Neuronal stem cell (in vitro differentiated cells): ENCODE data around the gene HSPA4.
"Not testable (repeated sequence)": the region's sequence is repeated elsewhere in the genome, so short reads cannot be mapped to it uniquely, and the experiment has no call there.

ENCODE experiments used
- DNase-seq: peaks from one replicate; pipeline ENCODE4 v3.0.0-alpha.2; 2013; ENCODE audit warnings: low spot score
- H2AFZ ChIP-seq: one replicate; pipeline ENCODE4 v1.6.1; 2013; ENCODE audit warnings: mild to moderate bottlenecking, low read length, inconsistent platforms
- H2AK5ac ChIP-seq: 2 replicates; pipeline ENCODE4 v1.6.1; 2013; ENCODE audit warnings: low read depth, mild to moderate bottlenecking, inconsistent platforms, low read length, moderate library complexity, mixed read lengths
- H2BK120ac ChIP-seq: 2 replicates; pipeline ENCODE4 v1.6.1; 2013; ENCODE audit warnings: low read depth, mild to moderate bottlenecking, inconsistent platforms, low read length, moderate library complexity, mixed read lengths
- H2BK12ac ChIP-seq: one replicate; pipeline ENCODE4 v1.6.1; 2013; ENCODE audit warnings: low read length, inconsistent platforms
- H2BK15ac ChIP-seq: 2 replicates; pipeline ENCODE4 v1.6.1; 2013; ENCODE audit warnings: mild to moderate bottlenecking, low read length, inconsistent platforms, mixed read lengths
- H2BK5ac ChIP-seq: one replicate; pipeline ENCODE4 v1.6.1; 2013; ENCODE audit warnings: inconsistent platforms, mild to moderate bottlenecking, low read length, moderate library complexity
- H3K14ac ChIP-seq: one replicate; pipeline ENCODE4 v1.6.1; 2013; ENCODE audit warnings: low read length, inconsistent platforms
- H3K18ac ChIP-seq: 2 replicates; pipeline ENCODE4 v1.6.1; 2013; ENCODE audit warnings: low read length, inconsistent platforms
- H3K23ac ChIP-seq: 2 replicates; pipeline ENCODE4 v1.6.1; 2013; ENCODE audit warnings: low read depth, mild to moderate bottlenecking, mixed read lengths, low read length, inconsistent platforms; ENCODE audit not compliant: poor library complexity
- H3K27ac ChIP-seq: replicated peaks from 3 replicates; pipeline ENCODE4 v1.5.1; 2013; ENCODE audit warnings: low read length, inconsistent platforms
- H3K27me3 ChIP-seq, 3 experiments: 2 replicates each; pipeline ENCODE4 v1.6.1; 2013; ENCODE audit warnings: low read length in 3 of 3, mild to moderate bottlenecking in 2 of 3, inconsistent platforms in 1 of 3, low read depth in 1 of 3, mixed read lengths in 1 of 3, moderate library complexity in 1 of 3; ENCODE audit not compliant: control insufficient read depth in 3 of 3, insufficient read depth in 3 of 3
- H3K36me3 ChIP-seq, 2 donors: replicated peaks in 1 of 2; 2 replicates each; pipeline ENCODE4 v1.6.1; 2013; ENCODE audit warnings: low read length in 2 of 2; ENCODE audit not compliant: control insufficient read depth in 2 of 2, insufficient read depth in 2 of 2
- H3K4ac ChIP-seq: 2 replicates; pipeline ENCODE4 v1.6.1; 2013; ENCODE audit warnings: inconsistent platforms, mild to moderate bottlenecking, low read length, moderate library complexity
- H3K4me1 ChIP-seq, 2 donors: 1 replicate in 1 of 2; 2 replicates in 1 of 2; pipeline ENCODE4 v1.6.1; 2013; ENCODE audit warnings: low read length in 2 of 2, low read depth in 1 of 2; ENCODE audit not compliant: control insufficient read depth in 2 of 2, insufficient read depth in 1 of 2
- H3K4me2 ChIP-seq: one replicate; pipeline ENCODE4 v1.6.1; 2013; ENCODE audit warnings: mild to moderate bottlenecking, low read length, inconsistent platforms; ENCODE audit not compliant: insufficient read depth, poor library complexity, severe bottlenecking
- H3K4me3 ChIP-seq, 2 donors: 2 replicates each; pipeline ENCODE4 v1.5.1; 2013; ENCODE audit warnings: low read length in 2 of 2, mild to moderate bottlenecking in 2 of 2, inconsistent platforms in 1 of 2, moderate library complexity in 1 of 2
- H3K79me1 ChIP-seq: one replicate; pipeline ENCODE4 v1.6.1; 2013; ENCODE audit warnings: low read depth, mild to moderate bottlenecking, inconsistent platforms, low read length, moderate library complexity
- H3K9ac ChIP-seq: one replicate; pipeline ENCODE4 v1.6.1; 2013; ENCODE audit warnings: mild to moderate bottlenecking, low read depth, low read length, inconsistent platforms; ENCODE audit not compliant: poor library complexity
- H3K9me3 ChIP-seq, 2 donors: replicated peaks in 1 of 2; 2 replicates each; pipeline versions ENCODE3 to v1.6.1; 2013; ENCODE audit warnings: low read length in 2 of 2, mild to moderate bottlenecking in 2 of 2, inconsistent platforms in 1 of 2, low read depth in 1 of 2, mixed read lengths in 1 of 2, moderate library complexity in 1 of 2; ENCODE audit not compliant: control insufficient read depth in 2 of 2, insufficient read depth in 1 of 2
- H4K8ac ChIP-seq: one replicate; pipeline ENCODE4 v1.6.1; 2013; ENCODE audit warnings: low read depth, mild to moderate bottlenecking, inconsistent platforms, low read length, moderate library complexity
- H4K91ac ChIP-seq: one replicate; pipeline ENCODE4 v1.6.1; 2013; ENCODE audit warnings: low read length, low read depth, mild to moderate bottlenecking, inconsistent platforms; ENCODE audit not compliant: poor library complexity
- WGBS, 2 donors: extraction: QIAGEN DNeasy Blood & Tissue Kit; methylation state at CpG; one replicate each; pipeline ENCODE4 v1.1.7; 2013; ENCODE audit warnings: missing lambda C conversion rate in 2 of 2, mixed read lengths in 1 of 2; ENCODE audit not compliant: insufficient read length in 2 of 2, insufficient replicate concordance in 1 of 2; ENCODE audit errors: extremely low coverage in 2 of 2; 5-methylcytosine and 5-hydroxymethylcytosine counted together

HSPA4 gene

DNA sequence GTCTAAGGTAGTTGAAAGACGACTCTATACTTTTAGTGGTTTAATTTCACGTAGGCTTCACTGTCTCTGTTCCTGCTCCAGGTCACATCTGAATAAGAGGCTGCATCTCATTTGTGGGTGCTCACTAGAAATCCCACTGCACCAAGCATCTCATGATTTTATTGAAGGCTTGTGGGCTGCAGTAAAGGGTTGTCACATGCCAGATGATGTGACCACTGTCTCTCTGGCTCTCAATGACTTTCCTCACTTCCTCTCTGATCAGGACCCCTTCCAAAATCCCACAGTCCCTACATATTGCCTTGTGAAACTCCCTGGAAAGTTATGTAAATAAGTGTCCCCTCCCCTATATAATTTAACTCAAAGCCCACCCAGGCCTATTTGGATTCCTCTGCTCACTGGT is 16.6 kb upstream of the HSPA4 start:
- no peaks in the 10 kb centered on the region for H3K27me3 ChIP-seq
- no peak overlapping the region for H3K4me2 ChIP-seq
- no peak overlapping the region for H2AFZ ChIP-seq
- no peak overlapping the region for H4K91ac ChIP-seq
- H2BK15ac ChIP-seq = no peak overlapping the region
- no peak overlapping the region for H2BK12ac ChIP-seq
- no peak for DNase-seq
- H3K18ac ChIP-seq = no peak overlapping the region
- peaks cover 0 to 11% of the 10 kb centered on the region in 2 donors for H3K4me1 ChIP-seq
- H3K9me3 ChIP-seq = no peaks in the 10 kb centered on the region
- H3K79me1 ChIP-seq = no peaks in the 10 kb centered on the region
- no peak overlapping the region for H2AK5ac ChIP-seq
- WGBS, 2 donors = no CpG with 5 or more reads among the region's 2 CpGs
- no peak overlapping the region for H2BK120ac ChIP-seq
- no peaks in the 10 kb centered on the region for H3K36me3 ChIP-seq
- no peak overlapping the region for H3K4me3 ChIP-seq
- no peak overlapping the region for H3K4ac ChIP-seq
- no peak overlapping the region for H3K9ac ChIP-seq
- H2BK5ac ChIP-seq = no peak overlapping the region
- no peak overlapping the region for H3K14ac ChIP-seq
- no peak overlapping the region for H4K8ac ChIP-seq
- H3K27ac ChIP-seq = no peak overlapping the region
- H3K23ac ChIP-seq = no peak overlapping the region

DNA sequence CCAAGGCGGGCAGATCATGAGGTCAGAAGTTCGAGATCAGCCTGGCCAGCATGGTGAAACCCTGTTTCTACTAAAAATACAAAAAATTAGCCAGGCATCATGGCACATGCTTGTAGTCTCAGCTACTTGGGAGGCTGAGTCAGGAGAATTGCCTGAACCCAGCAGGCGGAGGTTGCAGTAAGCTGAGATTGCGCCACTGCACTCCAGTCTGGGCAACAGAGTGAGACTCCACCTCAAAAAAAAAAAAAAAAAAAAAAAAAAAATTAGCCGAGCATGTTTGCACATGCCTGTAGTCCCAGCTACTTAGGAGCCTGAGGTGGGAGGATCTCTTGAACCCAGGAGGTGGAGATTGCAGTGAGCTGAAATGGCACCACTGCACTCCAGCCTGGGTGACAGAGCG is 15.1 kb upstream of the HSPA4 start:
- not testable (repeated sequence) for H3K9ac ChIP-seq, H3K27me3 ChIP-seq, H3K4me2 ChIP-seq, H3K23ac ChIP-seq, H2AFZ ChIP-seq, H3K4ac ChIP-seq, H3K9me3 ChIP-seq, H2AK5ac ChIP-seq, H3K14ac ChIP-seq, H2BK5ac ChIP-seq, H2BK12ac ChIP-seq, H3K36me3 ChIP-seq, H4K91ac ChIP-seq, H2BK15ac ChIP-seq, H2BK120ac ChIP-seq, H3K4me3 ChIP-seq, DNase-seq, H3K27ac ChIP-seq, H3K18ac ChIP-seq, H3K79me1 ChIP-seq, H4K8ac ChIP-seq
- H3K4me1 ChIP-seq = peaks cover 2 to 14% of the 10 kb centered on the region in 2 donors
- WGBS, 2 donors = no CpG with 5 or more reads among the region's 6 CpGs

DNA sequence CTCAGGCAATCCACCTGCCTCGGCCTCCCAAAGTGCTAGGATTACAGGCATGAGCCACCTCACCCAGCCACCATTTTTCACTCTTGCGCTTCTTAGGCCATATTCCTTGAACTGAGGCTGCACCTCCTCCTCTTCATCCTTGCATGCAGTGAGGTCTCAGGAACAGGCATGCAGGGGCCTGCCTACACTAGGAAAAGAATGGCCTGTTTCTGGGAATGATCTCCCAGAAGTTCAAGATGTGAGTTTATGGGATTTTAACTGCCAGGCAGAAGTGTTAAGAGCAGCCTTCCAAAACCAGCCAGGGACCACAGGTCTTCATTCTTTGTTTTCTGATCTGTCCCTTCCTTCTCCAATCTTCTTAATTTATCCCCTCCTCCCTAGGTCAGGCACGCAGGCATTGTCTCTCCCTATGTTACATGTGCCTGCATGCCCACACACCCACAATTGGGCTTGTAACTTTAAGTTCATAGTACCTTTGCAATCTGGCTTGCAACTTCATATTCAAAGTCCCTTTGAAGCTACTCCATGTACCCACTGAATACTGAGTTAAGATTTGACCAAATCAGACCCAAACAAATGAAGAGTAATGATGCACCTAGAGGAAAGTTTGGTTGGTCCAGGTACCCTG is 10.5 kb upstream of the HSPA4 start:
- Histone ChIP-seq H4K8ac (no peak overlapping the region), H3K9me3 (no peaks in the 10 kb centered on the region), H3K4me1 (peaks cover 2 to 3% of the 10 kb centered on the region in 2 donors), H3K9ac (no peak overlapping the region), H4K91ac (no peak overlapping the region), H3K14ac (no peak overlapping the region), H3K27me3 (no peaks in the 10 kb centered on the region), H2BK15ac (no peak overlapping the region), H3K4ac (no peak overlapping the region), H3K18ac (peak overlapping the region; percentile 35), H3K36me3 (no peaks in the 10 kb centered on the region), H2AK5ac (no peak overlapping the region), H2BK12ac (no peak overlapping the region), H2BK120ac (no peak overlapping the region), H3K79me1 (no peaks in the 10 kb centered on the region), H3K4me2 (no peak overlapping the region), H3K23ac (no peak overlapping the region), H2BK5ac (no peak overlapping the region), H3K27ac (peak overlapping the region; percentile 22), H3K4me3 (no peak overlapping the region), H2AFZ (peak overlapping the region; percentile 86)
- DNase-seq = no peak
- WGBS, 2 donors = no CpG with 5 or more reads among the region's 3 CpGs

DNA sequence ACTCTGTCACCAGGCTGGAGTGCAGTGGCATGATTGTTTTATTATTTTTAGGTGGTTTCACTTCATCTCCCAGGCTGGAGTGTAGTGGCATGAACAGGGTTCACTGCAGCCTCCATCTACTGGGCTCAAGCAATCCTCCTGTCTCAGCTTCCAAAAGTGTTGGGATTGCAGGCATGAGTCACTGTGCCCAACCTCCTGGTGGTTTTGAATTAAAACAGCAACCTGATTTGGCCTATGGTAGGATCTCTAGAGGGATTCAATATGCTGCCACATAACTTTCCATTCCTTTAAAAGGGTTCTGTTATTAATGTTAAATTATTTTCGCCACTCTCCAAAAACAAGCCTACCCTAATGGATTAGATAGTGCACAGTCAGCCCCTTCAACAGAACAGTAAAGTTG is 9.9 kb upstream of the HSPA4 start:
- Histone ChIP-seq H3K79me1 (no peaks in the 10 kb centered on the region), H3K14ac (no peak overlapping the region), H2BK12ac (no peak overlapping the region), H2AK5ac (no peak overlapping the region), H3K4ac (no peak overlapping the region), H2BK120ac (no peak overlapping the region), H2BK15ac (no peak overlapping the region), H3K4me1 (peaks cover 2 to 3% of the 10 kb centered on the region in 2 donors), H3K4me3 (no peak overlapping the region), H4K8ac (no peak overlapping the region), H3K27ac (no peak overlapping the region), H2BK5ac (no peak overlapping the region), H2AFZ (peak overlapping the region; percentile 28), H3K18ac (no peak overlapping the region), H3K9ac (no peak overlapping the region), H4K91ac (no peak overlapping the region), H3K4me2 (no peak overlapping the region), H3K9me3 (no peaks in the 10 kb centered on the region), H3K23ac (no peak overlapping the region), H3K36me3 (no peaks in the 10 kb centered on the region), H3K27me3 (no peaks in the 10 kb centered on the region)
- no CpG with 5 or more reads among the region's 1 CpG for WGBS, 2 donors
- no peak for DNase-seq
